NCI-H2196 (cell line): ENCODE measurements around the gene CBFA2T3.

ENCODE experiments used
- DNase-seq: peaks from one replicate; lab custom pipeline; 2025; ENCODE audit not compliant: unreplicated experiment; lab: John Stamatoyannopoulos, UW

Gene CBFA2T3

DNA sequence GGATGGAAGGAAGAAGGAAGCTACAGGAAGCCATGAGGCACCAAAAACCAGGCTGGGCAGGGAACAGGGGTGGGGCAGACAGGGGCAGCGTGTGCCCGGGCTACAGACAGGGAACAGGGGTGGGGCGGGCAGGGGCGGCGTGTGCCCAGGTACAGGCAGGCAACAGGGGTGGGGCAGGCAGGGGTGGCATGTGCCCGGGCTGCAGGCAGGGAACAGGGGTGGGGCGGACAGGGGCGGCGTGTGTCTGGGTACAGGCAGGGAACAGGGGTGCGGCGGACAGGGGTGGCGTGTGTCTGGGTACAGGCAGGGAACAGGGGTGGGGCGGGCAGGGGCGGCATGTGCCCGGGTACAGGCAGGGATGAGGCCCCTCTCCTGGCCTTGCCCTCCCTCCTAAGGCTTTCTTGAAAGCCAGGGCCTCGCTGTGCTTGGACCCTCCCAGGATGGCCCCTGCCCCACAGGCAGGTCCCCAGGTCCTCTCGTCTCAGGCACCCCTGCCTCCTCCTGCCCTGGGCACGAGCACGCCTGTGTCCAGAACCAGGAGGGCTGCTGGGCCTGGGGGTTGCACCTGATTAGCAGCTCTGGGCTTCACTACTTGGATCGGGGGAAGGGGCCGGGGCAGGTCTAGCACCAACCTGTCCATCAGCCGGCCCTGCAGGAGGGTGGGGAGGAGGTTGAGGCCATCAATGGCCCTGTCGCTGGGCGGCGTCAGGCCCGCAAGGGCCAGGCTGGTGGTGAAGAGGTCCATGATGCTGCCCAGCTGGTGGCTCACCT is 150.8 kb downstream of the CBFA2T3 start:
- DNase-seq = no peak

DNA sequence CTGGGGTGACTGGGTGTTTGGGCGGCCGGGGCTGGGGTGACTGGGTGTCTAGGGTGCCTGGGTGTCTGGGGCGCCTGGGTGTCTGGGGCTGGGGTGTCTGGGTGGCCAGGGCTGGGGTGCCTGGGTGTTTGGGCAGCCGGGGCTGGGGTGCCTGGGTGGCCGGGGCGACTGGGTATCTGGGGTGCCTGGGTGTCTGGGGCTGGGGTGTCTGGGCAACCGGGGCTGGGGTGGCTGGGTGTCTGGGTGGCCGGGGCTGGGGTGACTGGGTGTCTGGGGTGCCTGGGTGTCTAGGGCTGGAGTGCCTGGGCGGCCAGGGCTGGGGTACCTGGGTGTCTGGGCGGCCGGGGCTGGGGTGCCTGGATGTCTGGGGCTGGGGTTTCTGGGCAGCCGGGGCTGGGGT is 151.9 kb downstream of the CBFA2T3 start:
- DNase-seq = no peak
